GM23338 (cell line): ENCODE data around the gene NPLOC4. TPM values are rescaled to one million over a fixed set of nuclear protein-coding genes. Genes with fewer than 3 reads are reported as not detected.

ENCODE experiments used
- ATAC-seq: fragments of 200-7000 bp; cut with Tn5 transposase; 3 replicates; pipeline ENCODE4 v1.9.1; 2020
- DNase-seq: peaks from one replicate; pipeline ENCODE4 v3.0.0-alpha.2; 2015; ENCODE audit warnings: low spot score
- H2AFZ ChIP-seq: fragments of 200-600 bp; sonication (generic); 2 replicates; pipeline ENCODE4 v1.8.0; 2016; ENCODE audit warnings: antibody characterized with exemption, mild to moderate bottlenecking, moderate library complexity
- H3F3A ChIP-seq: fragments of 200-600 bp; sonication (generic); replicated peaks from 2 replicates; pipeline ENCODE4 v1.8.0; 2017; ENCODE audit warnings: antibody characterized with exemption, mixed run types, low read depth
- H3K27ac ChIP-seq: fragments of 200-600 bp; sonication (generic); 2 replicates; pipeline ENCODE4 v1.6.1; 2016; ENCODE audit warnings: low read depth
- H3K27me3 ChIP-seq: fragments of 200-600 bp; sonication (generic); 2 replicates; pipeline ENCODE4 v1.8.0; 2016; ENCODE audit warnings: mild to moderate bottlenecking, mixed run types, moderate library complexity; ENCODE audit not compliant: insufficient read depth
- H3K36me3 ChIP-seq: fragments of 200-600 bp; sonication (generic); 2 replicates; pipeline ENCODE4 v1.8.0; 2016; ENCODE audit warnings: mild to moderate bottlenecking; ENCODE audit not compliant: insufficient read depth
- H3K4me1 ChIP-seq: fragments of 200-600 bp; sonication (generic); 2 replicates; pipeline ENCODE4 v1.8.0; 2016; ENCODE audit warnings: mild to moderate bottlenecking, moderate library complexity; ENCODE audit not compliant: insufficient read depth
- H3K4me2 ChIP-seq: fragments of 200-600 bp; sonication (generic); 2 replicates; pipeline ENCODE4 v1.7.1; 2017; ENCODE audit warnings: mixed run types
- H3K4me3 ChIP-seq: fragments of 200-600 bp; sonication (generic); 2 replicates; pipeline ENCODE4 v1.6.1; 2016; ENCODE audit warnings: mixed run types
- H3K79me2 ChIP-seq: fragments of 200-600 bp; sonication (generic); replicated peaks from 2 replicates; pipeline ENCODE4 v1.8.0; 2017; ENCODE audit warnings: mild to moderate bottlenecking; ENCODE audit not compliant: insufficient read depth
- H3K9me2 ChIP-seq: fragments of 200-600 bp; sonication (generic); 2 replicates; pipeline ENCODE4 v1.8.0; 2017; ENCODE audit not compliant: insufficient read depth
- H4K20me1 ChIP-seq: fragments of 200-600 bp; sonication (generic); replicated peaks from 2 replicates; pipeline ENCODE4 v1.8.0; 2017; ENCODE audit warnings: mild to moderate bottlenecking; ENCODE audit not compliant: insufficient read depth
- H3K27ac Mint-ChIP-seq: 2 replicates; pipeline ENCODE4 v1.8.0; 2020; ENCODE audit warnings: inconsistent platforms, mild to moderate bottlenecking, moderate library complexity, mixed read lengths
- H3K27me3 Mint-ChIP-seq: 3 replicates; pipeline ENCODE4 v1.8.0; 2022; ENCODE audit warnings: low read depth, mild to moderate bottlenecking, moderate library complexity, mixed read lengths, inconsistent platforms; ENCODE audit not compliant: insufficient read depth, poor library complexity
- H3K36me3 Mint-ChIP-seq: 3 replicates; pipeline ENCODE4 v1.8.0; 2021; ENCODE audit warnings: low read depth, mild to moderate bottlenecking, inconsistent platforms, moderate library complexity, mixed read lengths
- H3K4me1 Mint-ChIP-seq: 3 replicates; pipeline ENCODE4 v1.8.0; 2020; ENCODE audit warnings: mild to moderate bottlenecking, inconsistent platforms, mixed read lengths
- H3K4me3 Mint-ChIP-seq: 3 replicates; pipeline ENCODE4 v1.8.0; 2021; ENCODE audit warnings: moderate library complexity, mild to moderate bottlenecking, inconsistent platforms, mixed read lengths
- H3K9me3 Mint-ChIP-seq: 3 replicates; pipeline ENCODE4 v1.8.0; 2020; ENCODE audit warnings: moderate library complexity, mild to moderate bottlenecking, inconsistent platforms, mixed read lengths
- CREB1 ChIP-seq: fragments of 250-450 bp; sonication (Bioruptor Pico); IDR thresholded peaks from 2 replicates; pipeline ENCODE4 v1.5.0; 2020; ENCODE audit warnings: low read depth, mild to moderate bottlenecking, moderate library complexity
- EZH2 ChIP-seq: fragments of 200-600 bp; sonication (generic); IDR thresholded peaks from one replicate; pipeline ENCODE4 v1.8.0; 2017; ENCODE audit warnings: antibody characterized with exemption, mild to moderate bottlenecking, low read depth; ENCODE audit not compliant: unreplicated experiment
- EZH2phosphoT487 ChIP-seq: fragments of 200-600 bp; sonication (generic); IDR thresholded peaks from one replicate; pipeline ENCODE4 v1.8.1; 2018; ENCODE audit warnings: antibody characterized with exemption; ENCODE audit not compliant: unreplicated experiment
- JUNB ChIP-seq: IDR thresholded peaks from one replicate; pipeline ENCODE4 v1.6.1; 2016; ENCODE audit warnings: antibody characterized with exemption; ENCODE audit not compliant: unreplicated experiment
- NANOG ChIP-seq: IDR thresholded peaks from 2 replicates; pipeline ENCODE4 v1.6.1; 2016; ENCODE audit warnings: antibody characterized with exemption, borderline replicate concordance
- POLR2AphosphoS5 ChIP-seq: IDR thresholded peaks from 2 replicates; pipeline ENCODE4 v1.6.1; 2016; ENCODE audit warnings: antibody characterized with exemption, low read depth
- STAT1 ChIP-seq: IDR thresholded peaks from one replicate; pipeline ENCODE4 v1.6.1; 2016; ENCODE audit warnings: antibody characterized with exemption; ENCODE audit not compliant: unreplicated experiment
- ZNF114 ChIP-seq: fragments of 250-450 bp; sonication (Bioruptor Pico); IDR thresholded peaks from 2 replicates; pipeline ENCODE4 v1.5.0; 2020; ENCODE audit warnings: mild to moderate bottlenecking, moderate library complexity
- ZNF331 ChIP-seq: fragments of 250-450 bp; sonication (Bioruptor Pico); IDR thresholded peaks from 2 replicates; pipeline ENCODE4 v1.5.0; 2020; ENCODE audit warnings: low read depth, mild to moderate bottlenecking, moderate library complexity
- polyA plus RNA-seq: library from polyadenylated mRNA; unstranded; fragments of >200 nt; fragmentation: Nextera tagmentation; extraction: Ambion mirVana; gene quantifications from 2 replicates; pipeline ENCODE4 v1.2.1, GENCODE V29; 2016
- total RNA-seq: library from RNA; depleted of rRNA; stranded (reverse); fragments of >200 nt; shearing (Covaris generic); gene quantifications from 2 replicates; pipeline ENCODE4 v1.2.3, GENCODE V29; 2014
- TF ChIP-seq, protein P1 (sequence below): fragments of 250-450 bp; sonication (Bioruptor Pico); IDR thresholded peaks from 2 replicates; pipeline ENCODE4 v1.5.0; 2020; ENCODE audit warnings: mild to moderate bottlenecking, moderate library complexity
- TF ChIP-seq, protein P2 (sequence below): IDR thresholded peaks from one replicate; pipeline ENCODE4 v1.6.1; 2018; ENCODE audit warnings: antibody characterized with exemption; ENCODE audit not compliant: unreplicated experiment
- TF ChIP-seq, protein P3 (sequence below), 2 experiments: fragments of 200-600 bp in 1 of 2; sonication (generic) in 1 of 2; conservative IDR thresholded peaks; 2 replicates each; pipeline versions ENCODE4 v1.5.1 to v1.6.1; 2016 to 2017; ENCODE audit warnings: antibody characterized with exemption in 2 of 2, low read depth in 2 of 2, mild to moderate bottlenecking in 2 of 2, moderate library complexity in 1 of 2
- TF ChIP-seq, protein P4 (sequence below): IDR thresholded peaks from 2 replicates; pipeline ENCODE4 v1.6.1; 2016; ENCODE audit warnings: antibody characterized with exemption

Gene NPLOC4
- total and polyA plus RNA-seq, 2 experiments from 2014 or later, result 24.1 to 79.1 TPM

DNA sequence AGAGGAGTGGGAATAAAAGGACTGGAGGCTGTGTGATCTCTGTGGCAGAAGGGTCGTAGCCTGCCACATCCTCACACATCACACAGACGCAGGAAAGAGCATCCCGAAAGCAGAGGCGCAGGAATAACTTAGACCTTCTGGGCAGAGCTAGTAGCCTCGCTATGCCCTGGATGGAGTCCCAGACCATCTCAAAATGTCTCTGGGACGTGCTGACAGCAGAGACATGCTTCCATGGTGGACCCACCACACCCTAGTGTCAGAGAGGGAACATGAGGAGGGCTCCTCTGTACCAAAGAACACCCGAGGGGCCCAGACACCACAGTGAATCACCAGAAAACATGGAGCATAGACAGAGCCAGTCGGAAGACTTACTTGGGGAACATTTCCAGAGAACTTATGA is 55.2 kb downstream of the NPLOC4 start:
- H4K20me1 ChIP-seq, result peaks cover 23% of the 10 kb centered on the region; the same call in 1 of the 2 replicates
- H3K27me3 ChIP-seq, result no peaks in the 10 kb centered on the region
- TF ChIP-seq EZH2 (no peak), POLR2AphosphoS5 (no peak), JUNB (no peak), STAT1 (no peak), NANOG (no peak), ZNF331 (CRISPR knock-in tag) (no peak), ZNF114 (no peak), CREB1 (CRISPR knock-in tag) (no peak), EZH2phosphoT487 (no peak)
- TF ChIP-seq, protein P1, sequence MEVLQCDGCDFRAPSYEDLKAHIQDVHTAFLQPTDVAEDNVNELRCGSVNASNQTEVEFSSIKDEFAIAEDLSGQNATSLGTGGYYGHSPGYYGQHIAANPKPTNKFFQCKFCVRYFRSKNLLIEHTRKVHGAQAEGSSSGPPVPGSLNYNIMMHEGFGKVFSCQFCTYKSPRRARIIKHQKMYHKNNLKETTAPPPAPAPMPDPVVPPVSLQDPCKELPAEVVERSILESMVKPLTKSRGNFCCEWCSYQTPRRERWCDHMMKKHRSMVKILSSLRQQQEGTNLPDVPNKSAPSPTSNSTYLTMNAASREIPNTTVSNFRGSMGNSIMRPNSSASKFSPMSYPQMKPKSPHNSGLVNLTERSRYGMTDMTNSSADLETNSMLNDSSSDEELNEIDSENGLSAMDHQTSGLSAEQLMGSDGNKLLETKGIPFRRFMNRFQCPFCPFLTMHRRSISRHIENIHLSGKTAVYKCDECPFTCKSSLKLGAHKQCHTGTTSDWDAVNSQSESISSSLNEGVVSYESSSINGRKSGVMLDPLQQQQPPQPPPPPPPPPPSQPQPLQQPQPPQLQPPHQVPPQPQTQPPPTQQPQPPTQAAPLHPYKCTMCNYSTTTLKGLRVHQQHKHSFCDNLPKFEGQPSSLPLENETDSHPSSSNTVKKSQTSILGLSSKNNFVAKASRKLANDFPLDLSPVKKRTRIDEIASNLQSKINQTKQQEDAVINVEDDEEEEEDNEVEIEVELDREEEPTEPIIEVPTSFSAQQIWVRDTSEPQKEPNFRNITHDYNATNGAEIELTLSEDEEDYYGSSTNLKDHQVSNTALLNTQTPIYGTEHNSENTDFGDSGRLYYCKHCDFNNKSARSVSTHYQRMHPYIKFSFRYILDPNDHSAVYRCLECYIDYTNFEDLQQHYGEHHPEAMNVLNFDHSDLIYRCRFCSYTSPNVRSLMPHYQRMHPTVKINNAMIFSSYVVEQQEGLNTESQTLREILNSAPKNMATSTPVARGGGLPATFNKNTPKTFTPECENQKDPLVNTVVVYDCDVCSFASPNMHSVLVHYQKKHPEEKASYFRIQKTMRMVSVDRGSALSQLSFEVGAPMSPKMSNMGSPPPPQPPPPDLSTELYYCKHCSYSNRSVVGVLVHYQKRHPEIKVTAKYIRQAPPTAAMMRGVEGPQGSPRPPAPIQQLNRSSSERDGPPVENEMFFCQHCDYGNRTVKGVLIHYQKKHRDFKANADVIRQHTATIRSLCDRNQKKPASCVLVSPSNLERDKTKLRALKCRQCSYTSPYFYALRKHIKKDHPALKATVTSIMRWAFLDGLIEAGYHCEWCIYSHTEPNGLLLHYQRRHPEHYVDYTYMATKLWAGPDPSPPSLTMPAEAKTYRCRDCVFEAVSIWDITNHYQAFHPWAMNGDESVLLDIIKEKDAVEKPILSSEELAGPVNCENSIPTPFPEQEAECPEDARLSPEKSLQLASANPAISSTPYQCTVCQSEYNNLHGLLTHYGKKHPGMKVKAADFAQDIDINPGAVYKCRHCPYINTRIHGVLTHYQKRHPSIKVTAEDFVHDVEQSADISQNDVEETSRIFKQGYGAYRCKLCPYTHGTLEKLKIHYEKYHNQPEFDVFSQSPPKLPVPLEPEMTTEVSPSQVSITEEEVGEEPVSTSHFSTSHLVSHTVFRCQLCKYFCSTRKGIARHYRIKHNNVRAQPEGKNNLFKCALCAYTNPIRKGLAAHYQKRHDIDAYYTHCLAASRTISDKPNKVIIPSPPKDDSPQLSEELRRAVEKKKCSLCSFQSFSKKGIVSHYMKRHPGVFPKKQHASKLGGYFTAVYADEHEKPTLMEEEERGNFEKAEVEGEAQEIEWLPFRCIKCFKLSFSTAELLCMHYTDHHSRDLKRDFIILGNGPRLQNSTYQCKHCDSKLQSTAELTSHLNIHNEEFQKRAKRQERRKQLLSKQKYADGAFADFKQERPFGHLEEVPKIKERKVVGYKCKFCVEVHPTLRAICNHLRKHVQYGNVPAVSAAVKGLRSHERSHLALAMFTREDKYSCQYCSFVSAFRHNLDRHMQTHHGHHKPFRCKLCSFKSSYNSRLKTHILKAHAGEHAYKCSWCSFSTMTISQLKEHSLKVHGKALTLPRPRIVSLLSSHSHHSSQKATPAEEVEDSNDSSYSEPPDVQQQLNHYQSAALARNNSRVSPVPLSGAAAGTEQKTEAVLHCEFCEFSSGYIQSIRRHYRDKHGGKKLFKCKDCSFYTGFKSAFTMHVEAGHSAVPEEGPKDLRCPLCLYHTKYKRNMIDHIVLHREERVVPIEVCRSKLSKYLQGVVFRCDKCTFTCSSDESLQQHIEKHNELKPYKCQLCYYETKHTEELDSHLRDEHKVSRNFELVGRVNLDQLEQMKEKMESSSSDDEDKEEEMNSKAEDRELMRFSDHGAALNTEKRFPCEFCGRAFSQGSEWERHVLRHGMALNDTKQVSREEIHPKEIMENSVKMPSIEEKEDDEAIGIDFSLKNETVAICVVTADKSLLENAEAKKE (CRISPR knock-in tag), result no peak
- TF ChIP-seq, protein P2, sequence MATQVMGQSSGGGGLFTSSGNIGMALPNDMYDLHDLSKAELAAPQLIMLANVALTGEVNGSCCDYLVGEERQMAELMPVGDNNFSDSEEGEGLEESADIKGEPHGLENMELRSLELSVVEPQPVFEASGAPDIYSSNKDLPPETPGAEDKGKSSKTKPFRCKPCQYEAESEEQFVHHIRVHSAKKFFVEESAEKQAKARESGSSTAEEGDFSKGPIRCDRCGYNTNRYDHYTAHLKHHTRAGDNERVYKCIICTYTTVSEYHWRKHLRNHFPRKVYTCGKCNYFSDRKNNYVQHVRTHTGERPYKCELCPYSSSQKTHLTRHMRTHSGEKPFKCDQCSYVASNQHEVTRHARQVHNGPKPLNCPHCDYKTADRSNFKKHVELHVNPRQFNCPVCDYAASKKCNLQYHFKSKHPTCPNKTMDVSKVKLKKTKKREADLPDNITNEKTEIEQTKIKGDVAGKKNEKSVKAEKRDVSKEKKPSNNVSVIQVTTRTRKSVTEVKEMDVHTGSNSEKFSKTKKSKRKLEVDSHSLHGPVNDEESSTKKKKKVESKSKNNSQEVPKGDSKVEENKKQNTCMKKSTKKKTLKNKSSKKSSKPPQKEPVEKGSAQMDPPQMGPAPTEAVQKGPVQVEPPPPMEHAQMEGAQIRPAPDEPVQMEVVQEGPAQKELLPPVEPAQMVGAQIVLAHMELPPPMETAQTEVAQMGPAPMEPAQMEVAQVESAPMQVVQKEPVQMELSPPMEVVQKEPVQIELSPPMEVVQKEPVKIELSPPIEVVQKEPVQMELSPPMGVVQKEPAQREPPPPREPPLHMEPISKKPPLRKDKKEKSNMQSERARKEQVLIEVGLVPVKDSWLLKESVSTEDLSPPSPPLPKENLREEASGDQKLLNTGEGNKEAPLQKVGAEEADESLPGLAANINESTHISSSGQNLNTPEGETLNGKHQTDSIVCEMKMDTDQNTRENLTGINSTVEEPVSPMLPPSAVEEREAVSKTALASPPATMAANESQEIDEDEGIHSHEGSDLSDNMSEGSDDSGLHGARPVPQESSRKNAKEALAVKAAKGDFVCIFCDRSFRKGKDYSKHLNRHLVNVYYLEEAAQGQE, result no peak
- TF ChIP-seq, protein P3, sequence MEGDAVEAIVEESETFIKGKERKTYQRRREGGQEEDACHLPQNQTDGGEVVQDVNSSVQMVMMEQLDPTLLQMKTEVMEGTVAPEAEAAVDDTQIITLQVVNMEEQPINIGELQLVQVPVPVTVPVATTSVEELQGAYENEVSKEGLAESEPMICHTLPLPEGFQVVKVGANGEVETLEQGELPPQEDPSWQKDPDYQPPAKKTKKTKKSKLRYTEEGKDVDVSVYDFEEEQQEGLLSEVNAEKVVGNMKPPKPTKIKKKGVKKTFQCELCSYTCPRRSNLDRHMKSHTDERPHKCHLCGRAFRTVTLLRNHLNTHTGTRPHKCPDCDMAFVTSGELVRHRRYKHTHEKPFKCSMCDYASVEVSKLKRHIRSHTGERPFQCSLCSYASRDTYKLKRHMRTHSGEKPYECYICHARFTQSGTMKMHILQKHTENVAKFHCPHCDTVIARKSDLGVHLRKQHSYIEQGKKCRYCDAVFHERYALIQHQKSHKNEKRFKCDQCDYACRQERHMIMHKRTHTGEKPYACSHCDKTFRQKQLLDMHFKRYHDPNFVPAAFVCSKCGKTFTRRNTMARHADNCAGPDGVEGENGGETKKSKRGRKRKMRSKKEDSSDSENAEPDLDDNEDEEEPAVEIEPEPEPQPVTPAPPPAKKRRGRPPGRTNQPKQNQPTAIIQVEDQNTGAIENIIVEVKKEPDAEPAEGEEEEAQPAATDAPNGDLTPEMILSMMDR (conservative IDR thresholded peaks at IDR 0.05; ENCODE audit: low read depth in 2 of 2), result no peak
- TF ChIP-seq, protein P4, sequence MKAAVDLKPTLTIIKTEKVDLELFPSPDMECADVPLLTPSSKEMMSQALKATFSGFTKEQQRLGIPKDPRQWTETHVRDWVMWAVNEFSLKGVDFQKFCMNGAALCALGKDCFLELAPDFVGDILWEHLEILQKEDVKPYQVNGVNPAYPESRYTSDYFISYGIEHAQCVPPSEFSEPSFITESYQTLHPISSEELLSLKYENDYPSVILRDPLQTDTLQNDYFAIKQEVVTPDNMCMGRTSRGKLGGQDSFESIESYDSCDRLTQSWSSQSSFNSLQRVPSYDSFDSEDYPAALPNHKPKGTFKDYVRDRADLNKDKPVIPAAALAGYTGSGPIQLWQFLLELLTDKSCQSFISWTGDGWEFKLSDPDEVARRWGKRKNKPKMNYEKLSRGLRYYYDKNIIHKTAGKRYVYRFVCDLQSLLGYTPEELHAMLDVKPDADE, result no peak
- H3K79me2 ChIP-seq, result peaks cover 5% of the 10 kb centered on the region; the same call in 1 of the 2 replicates
- no peaks in the 10 kb centered on the region for H3K4me1 ChIP-seq
- H3K36me3 Mint-ChIP-seq, result peaks cover 60% of the 10 kb centered on the region
- no peak overlapping the region for H3K27ac Mint-ChIP-seq
- H3K4me2 ChIP-seq, result no peak overlapping the region
- H3K9me2 ChIP-seq, result no peaks in the 10 kb centered on the region
- H3K4me3 Mint-ChIP-seq, result no peak overlapping the region
- no peak overlapping the region for H3K27ac ChIP-seq
- no peaks in the 10 kb centered on the region; the same call in 2 of the 3 replicates for H3K9me3 Mint-ChIP-seq
- peaks cover 39% of the 10 kb centered on the region for H3K36me3 ChIP-seq
- H3K4me1 Mint-ChIP-seq, result no peaks in the 10 kb centered on the region; the same call in 2 of the 3 replicates
- DNase-seq, result no peak
- no peaks in the 10 kb centered on the region for H3F3A ChIP-seq
- no peak for ATAC-seq
- H2AFZ ChIP-seq, result no peak overlapping the region
- peaks cover 7% of the 10 kb centered on the region for H3K27me3 Mint-ChIP-seq
- no peak overlapping the region for H3K4me3 ChIP-seq
